ENCODE data around the gene SIK3. TPM values are rescaled to one million over a fixed set of nuclear protein-coding genes. Genes with fewer than 3 reads are reported as not detected.

SIK3 gene
- total RNA-seq, 1 donor from 2014 or later, result 88.4 TPM

- H3K27me3 Mint-ChIP-seq, result no peaks in the 10 kb centered on the region
- CTCF ChIA-PET, result no interaction called here
- POLR2A ChIA-PET, result no interaction called here
- peaks cover 72% of the 10 kb centered on the region for H3K4me1 Mint-ChIP-seq
- intact Hi-C loops (cut with micrococcal nuclease), result no loop called here
- peaks cover 8% of the 10 kb centered on the region for H3K36me3 Mint-ChIP-seq (ENCODE audit: low read depth)
- TF ChIP-seq CTCF (IDR thresholded peaks at IDR 0.05), result no peak
- DNase-seq, result no peak
- no peaks in the 10 kb centered on the region for H3K9me3 Mint-ChIP-seq
- H3K4me3 Mint-ChIP-seq, result no peak overlapping the region
- no peak overlapping the region for H3K27ac Mint-ChIP-seq
- ATAC-seq (ENCODE audit: low read depth), result no peak
Measured at GRCh38 chr11:116976941-116977570, 121.2 kb downstream of the SIK3 start.

GRCh38 chr11:116975661-116976060 is 122.6 kb downstream of the SIK3 start:
- H3K4me3 Mint-ChIP-seq, result no peak overlapping the region
- ATAC-seq (ENCODE audit: low read depth) (no peak), DNase-seq (no peak)
- no peak overlapping the region for H3K27ac Mint-ChIP-seq
- intact Hi-C loops (cut with micrococcal nuclease), result no loop called here
- H3K36me3 Mint-ChIP-seq (ENCODE audit: low read depth), result peaks cover 8% of the 10 kb centered on the region
- ChIA-PET CTCF (no interaction called here), POLR2A (no interaction called here)
- H3K27me3 Mint-ChIP-seq, result no peaks in the 10 kb centered on the region
- H3K4me1 Mint-ChIP-seq, result peaks cover 63% of the 10 kb centered on the region
- TF ChIP-seq CTCF (IDR thresholded peaks at IDR 0.05), result no peak
- H3K9me3 Mint-ChIP-seq, result no peaks in the 10 kb centered on the region

GRCh38 chr11:116973270-116973669 is 125.0 kb downstream of the SIK3 start:
- no peak overlapping the region for H3K4me3 Mint-ChIP-seq
- H3K4me1 Mint-ChIP-seq, result peaks cover 52% of the 10 kb centered on the region
- H3K36me3 Mint-ChIP-seq (ENCODE audit: low read depth), result peaks cover 4% of the 10 kb centered on the region
- intact Hi-C loops (cut with micrococcal nuclease), result loop anchor here (2.0 kb wide), 1 partner anchor 14 kb away; no protein-coding TSS in a partner anchor
- no peaks in the 10 kb centered on the region for H3K27me3 Mint-ChIP-seq
- ATAC-seq (ENCODE audit: low read depth) (no peak), DNase-seq (no peak)
- no peak for TF ChIP-seq CTCF (IDR thresholded peaks at IDR 0.05)
- ChIA-PET POLR2A (no interaction called here), CTCF (interaction anchor here (2.0 kb wide), 1 partner anchor 44 kb away, joined by 6 read pairs; no protein-coding TSS in a partner anchor)
- no peaks in the 10 kb centered on the region for H3K9me3 Mint-ChIP-seq
- no peak overlapping the region for H3K27ac Mint-ChIP-seq

GRCh38 chr11:116972691-116973090 is 125.5 kb downstream of the SIK3 start:
- Mint-ChIP-seq H3K36me3 (ENCODE audit: low read depth) (peaks cover 5% of the 10 kb centered on the region), H3K27ac (no peak overlapping the region), H3K4me3 (no peak overlapping the region), H3K4me1 (peaks cover 51% of the 10 kb centered on the region), H3K9me3 (no peaks in the 10 kb centered on the region), H3K27me3 (no peaks in the 10 kb centered on the region)
- no peak for TF ChIP-seq CTCF (IDR thresholded peaks at IDR 0.05)
- CTCF ChIA-PET, result interaction anchor here (2.0 kb wide), 1 partner anchor 44 kb away, joined by 6 read pairs; no protein-coding TSS in a partner anchor
- intact Hi-C loops (cut with micrococcal nuclease), result loop anchor here (2.0 kb wide), 1 partner anchor 14 kb away; no protein-coding TSS in a partner anchor
- POLR2A ChIA-PET, result no interaction called here
- DNase-seq (no peak), ATAC-seq (ENCODE audit: low read depth) (no peak)

GRCh38 chr11:116970485-116971292 is 127.5 kb downstream of the SIK3 start:
- Mint-ChIP-seq H3K9me3 (no peaks in the 10 kb centered on the region), H3K27me3 (no peaks in the 10 kb centered on the region), H3K27ac (no peak overlapping the region), H3K4me1 (peaks cover 45% of the 10 kb centered on the region), H3K36me3 (ENCODE audit: low read depth) (peaks cover 9% of the 10 kb centered on the region), H3K4me3 (no peak overlapping the region)
- DNase-seq, result no peak
- POLR2A ChIA-PET, result interaction anchor here (0.6 kb wide), 1 partner anchor 45 kb away, joined by 3 read pairs; no protein-coding TSS in a partner anchor
- no peak for TF ChIP-seq CTCF (IDR thresholded peaks at IDR 0.05)
- CTCF ChIA-PET, result interaction anchor here (0.6 kb wide), 1 partner anchor 128 kb away, joined by 3 read pairs; no protein-coding TSS in a partner anchor
- ATAC-seq (ENCODE audit: low read depth), result no peak
- intact Hi-C loops (cut with micrococcal nuclease), result no loop called here
